ENCODE results near the gene CCDC141.
"Not testable (repeated sequence)": the region's sequence is repeated elsewhere in the genome, so short reads cannot be mapped to it uniquely, and the experiment has no call there.

The CCDC141 gene

DNA sequence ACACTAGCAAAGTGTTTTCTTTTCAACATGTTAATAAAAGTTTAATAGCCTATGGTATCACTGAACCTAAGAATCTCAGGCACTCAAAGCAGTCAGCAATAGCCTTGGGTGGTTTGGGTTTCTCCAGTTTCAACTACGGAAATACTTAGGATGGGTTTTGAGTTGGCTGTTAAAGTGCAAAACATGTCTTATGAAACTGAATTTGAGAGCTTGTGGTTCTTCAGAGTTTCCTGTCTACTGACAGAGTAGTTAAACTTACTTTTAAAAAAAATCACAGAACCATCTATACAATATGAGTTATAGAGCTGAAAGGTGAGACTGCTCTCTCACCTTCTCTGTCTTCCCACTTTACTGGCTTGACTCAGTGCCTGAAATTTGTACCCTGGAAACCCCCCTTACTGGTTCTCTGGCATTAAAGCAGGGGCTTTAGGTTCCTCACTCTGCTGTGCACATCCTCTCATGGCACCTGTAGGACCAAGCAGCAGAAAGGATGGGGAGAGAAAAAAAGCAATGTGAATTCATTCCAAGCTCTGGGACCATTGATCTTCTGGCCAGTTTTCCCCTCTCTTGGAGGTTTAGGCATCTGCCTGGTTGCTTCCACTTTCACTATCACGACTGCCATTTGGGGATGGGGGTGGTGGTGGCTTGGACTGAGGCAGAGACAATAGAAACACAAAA lies 18.1 kb downstream of the CCDC141 start:
- no peak for FAIRE-seq

DNA sequence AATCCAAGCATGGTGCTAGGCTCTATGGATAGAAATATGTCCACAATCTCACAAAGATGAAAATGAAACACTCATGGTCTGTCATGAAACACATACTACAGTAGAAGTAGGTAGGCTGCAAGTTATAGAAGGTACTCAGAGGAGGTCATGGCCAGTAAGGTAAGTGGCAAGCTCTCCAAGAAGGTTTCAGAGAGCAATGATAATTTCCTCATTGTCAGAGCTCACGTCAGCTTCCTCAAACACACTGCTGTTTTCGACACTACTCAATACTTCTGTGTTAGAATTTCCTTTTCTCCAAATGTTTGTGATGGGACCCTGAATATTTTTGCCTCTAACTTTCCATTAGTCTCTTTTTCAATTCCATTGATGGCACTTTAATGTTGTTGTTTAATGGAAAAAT lies 25.5 kb downstream of the CCDC141 start:
- FAIRE-seq: no peak

DNA sequence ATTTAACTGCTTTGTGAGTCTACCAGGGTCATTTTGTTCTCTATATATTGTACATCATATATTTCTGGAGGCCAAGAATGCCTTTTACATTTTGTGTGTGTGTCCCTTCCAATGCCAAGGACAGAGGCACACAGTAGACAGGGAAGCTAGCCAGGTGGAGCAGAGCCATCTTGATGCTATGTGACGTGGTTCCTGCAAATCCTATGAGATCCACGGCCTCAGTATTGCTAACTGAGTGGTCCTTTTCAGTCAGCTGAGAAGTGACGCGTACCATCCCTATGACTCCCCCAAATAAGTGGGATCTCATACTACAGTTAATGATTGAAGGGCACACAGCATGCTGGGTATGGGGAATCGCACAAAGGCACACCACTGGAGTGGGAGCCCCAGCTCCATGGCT lies 27.3 kb downstream of the CCDC141 start:
- FAIRE-seq: no peak

DNA sequence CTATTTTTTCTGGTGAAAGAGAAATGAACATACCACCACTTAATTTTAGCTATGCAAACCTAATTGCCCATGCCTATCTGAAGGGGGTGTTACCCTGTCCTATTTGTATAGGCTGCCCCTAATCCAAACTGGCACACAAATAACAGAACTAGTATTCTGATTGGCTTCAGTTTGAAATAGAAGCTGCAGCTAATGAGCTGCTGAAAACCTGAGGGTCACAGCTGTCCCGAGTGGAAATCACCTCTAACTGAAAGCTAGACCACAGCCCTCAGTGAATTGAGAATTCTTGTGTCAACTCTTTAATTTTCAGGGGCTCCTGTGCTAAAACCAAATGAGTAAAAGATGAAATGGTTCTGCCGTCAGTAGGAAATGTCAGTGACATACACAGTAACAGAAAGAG lies 28.7 kb downstream of the CCDC141 start:
- no peak for FAIRE-seq

DNA sequence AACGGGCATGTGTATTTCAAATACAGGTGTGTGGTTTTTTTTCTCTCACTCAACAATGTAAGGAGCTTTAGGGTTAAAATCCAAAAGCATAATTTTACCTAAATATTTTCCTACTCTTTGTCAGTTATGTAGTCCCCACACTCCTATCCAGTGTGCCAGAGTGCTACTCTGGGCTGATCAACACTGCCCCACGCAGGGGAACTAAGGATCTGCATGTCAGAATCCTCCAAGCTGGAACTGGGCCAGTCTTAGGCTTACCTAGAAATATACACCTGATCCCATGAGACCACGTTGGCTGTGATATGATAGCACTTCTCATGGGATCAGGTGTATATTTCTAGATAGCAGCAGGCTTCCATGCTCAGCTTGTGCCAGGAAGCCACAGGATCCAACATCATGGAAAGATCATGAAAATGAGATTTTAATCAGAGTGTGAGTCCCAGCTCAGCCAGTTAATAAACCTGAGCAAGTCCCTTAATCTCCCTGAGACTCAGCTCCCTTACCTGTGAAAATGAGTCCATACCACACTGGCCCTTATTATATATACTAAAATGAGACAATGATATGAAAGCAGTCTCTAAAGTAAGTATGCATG lies 29.7 kb downstream of the CCDC141 start:
- FAIRE-seq: no peak

DNA sequence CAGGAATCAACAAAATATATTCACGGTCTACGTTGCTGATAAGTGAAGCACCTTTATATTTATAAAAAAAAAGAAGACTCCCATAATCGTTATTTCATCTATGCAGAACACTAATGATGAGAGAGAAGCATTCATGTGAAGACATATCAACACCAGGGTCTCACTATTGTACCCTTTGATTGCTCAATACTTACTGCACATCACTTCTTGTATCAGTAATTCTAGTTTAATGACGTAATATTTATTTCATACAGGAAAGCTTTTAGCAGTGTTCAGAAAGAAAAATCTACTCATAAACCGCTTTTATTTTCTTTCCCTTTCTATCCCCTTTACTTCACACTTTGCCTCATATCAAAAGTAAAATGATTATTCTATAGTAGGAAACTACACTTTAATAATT lies 30.7 kb downstream of the CCDC141 start:
- no peak for FAIRE-seq

DNA sequence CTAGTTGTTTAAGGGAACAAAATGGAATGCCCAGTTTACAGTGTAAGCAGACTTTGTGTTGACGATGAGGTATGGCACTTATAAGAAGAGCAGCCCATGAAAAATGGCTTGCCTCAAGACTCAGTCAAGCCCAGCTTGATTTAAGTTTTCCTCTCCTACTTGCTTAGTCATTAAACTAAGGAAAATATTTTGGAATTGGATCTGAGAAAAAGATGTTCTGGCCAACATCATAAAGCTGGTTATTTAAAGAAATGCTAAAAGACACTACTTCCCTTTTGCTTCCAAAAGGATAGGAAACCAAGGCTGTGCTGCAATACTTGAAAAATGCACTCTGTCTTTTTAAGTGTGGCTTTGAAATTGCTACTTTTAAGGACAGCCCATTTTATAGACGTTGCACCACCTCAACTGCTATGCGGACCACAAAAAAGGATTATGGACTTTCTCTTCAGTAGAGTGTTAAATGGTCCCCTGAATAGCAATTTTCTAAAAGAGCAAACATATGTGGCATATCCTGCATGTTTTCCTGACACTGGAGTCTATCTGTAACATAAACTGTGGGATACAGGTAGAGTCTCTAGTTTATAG lies 32.1 kb downstream of the CCDC141 start:
- FAIRE-seq: no peak

DNA sequence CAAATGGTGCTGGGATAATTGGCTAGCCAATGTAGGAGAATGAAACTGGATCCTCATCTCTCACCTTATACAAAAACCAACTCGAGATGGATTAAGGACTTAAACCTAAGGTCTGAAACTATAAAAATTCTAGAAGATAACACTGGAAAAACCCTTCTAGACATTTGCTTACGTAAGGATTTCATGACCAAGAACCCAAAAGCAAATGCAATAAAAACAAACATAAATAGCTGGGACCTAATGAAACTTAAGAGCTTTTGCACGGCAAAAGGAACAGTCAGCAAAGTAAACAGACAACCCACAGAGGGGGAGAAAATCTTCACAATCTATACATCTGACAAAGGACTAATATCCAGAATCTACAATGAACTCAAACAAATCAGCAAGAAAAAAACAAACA lies 35.7 kb downstream of the CCDC141 start:
- FAIRE-seq: not testable (repeated sequence)

DNA sequence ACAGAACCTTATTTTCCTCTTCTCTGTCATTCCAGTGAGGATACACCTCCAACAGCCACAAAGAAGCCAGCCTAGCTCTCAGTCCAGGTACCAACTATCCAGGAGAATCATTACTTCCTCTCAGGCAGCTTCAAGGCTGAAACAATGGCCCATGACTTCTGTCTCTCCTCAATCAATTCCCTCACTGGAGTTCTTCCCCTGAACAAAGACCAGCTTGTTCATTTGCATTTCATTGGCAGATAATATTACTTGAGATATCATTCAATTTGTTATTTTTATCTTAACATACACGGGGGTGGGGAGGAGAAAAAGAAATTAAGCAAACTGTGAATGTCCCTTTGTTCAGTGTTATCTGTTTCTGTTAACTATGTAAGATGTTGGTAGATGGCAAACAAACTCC lies 44.0 kb downstream of the CCDC141 start:
- FAIRE-seq: no peak

DNA sequence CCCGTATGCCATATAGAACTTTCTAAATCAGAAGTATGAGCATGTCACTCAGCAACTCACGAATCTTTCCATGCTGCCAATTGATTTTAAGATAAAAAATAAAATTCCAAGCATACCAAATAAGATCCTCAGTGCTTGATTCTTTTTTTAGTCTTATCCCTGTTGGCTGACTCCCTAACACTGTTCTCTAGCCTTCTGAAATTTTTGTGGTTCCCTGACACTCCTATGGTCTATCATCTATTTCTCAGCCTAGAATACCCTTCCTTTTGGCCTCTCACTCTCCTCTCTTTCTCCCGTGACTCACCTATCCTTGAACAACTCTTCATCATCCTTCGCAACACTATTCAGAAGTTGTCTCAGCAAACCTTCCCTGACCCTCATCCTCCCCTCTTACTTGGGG lies 50.5 kb downstream of the CCDC141 start:
- no peak for FAIRE-seq

DNA sequence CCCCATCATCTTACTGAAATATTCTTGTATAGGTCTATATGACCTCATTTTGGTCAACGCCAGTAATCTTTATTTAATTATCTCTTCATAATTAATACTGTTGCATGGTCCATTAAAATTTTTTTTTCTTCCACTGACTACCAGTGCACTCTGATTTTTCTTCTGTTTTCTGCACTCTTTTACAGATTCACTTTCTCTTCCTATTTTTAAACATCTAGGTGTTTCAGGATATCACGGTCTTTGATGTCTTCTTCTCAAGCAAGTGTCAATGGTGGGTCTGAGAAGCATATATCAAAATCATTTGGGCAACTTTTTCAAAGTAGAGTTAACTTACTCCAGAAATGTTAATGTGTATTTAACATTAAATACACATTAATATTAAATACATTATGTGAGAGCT lies 51.4 kb downstream of the CCDC141 start:
- FAIRE-seq: no peak

DNA sequence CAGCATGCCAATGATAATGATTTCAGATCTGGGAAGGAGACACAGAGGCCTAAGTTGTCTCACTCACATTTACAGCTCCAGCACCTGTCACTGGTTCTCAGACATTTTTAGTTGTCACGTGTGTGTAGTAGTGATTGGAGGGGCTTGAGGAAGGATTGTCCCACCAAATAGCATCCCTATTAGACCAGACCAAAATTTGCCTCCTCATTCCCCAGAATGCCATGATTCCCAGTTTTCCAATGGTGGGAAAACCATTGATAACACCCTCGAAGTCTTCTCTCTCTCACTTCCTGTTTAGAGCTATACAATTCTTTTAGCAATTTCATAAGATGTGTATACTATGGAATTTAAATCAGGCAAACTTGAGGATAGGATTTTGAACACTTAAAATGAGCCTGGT lies 52.5 kb downstream of the CCDC141 start:
- FAIRE-seq: no peak

DNA sequence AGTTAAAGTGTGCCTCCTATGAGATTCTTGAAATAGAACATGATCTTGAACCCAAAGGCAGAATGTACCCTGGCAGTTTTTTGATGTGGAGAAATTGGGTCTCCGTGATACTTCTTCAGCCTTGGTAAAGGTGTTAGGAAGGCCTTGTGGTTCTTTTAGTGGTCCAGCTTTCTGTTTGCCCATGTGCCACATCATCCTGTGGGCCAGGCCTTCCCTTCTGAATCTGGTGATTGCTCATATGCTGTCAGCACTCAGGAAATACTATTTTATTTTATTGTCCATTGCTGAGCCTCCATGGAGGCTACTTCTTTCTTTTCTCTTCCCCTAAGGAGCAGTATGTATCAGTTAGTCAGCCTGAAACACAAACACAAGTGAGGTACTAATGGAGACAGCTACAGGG lies 52.9 kb downstream of the CCDC141 start:
- no peak for FAIRE-seq

DNA sequence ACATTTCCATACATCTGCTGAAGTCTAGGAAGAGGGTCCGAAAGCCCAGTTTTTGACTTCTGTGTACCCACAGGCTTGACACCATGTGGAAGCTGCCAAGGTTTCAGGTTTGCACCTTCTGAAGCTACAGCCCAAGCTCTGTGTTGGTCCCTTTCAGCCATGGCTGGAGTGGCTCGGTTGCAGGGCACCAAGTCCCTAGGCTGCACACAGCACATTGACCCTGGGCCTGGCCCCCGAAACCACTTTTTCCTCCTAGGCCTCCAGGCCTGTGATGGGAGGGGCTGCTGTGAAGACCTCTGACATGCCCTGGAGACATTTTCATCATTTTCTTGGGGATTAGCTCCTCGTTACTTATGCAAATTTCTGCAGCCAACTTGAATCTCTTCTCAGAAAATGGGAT lies 55.7 kb downstream of the CCDC141 start:
- FAIRE-seq: no peak

DNA sequence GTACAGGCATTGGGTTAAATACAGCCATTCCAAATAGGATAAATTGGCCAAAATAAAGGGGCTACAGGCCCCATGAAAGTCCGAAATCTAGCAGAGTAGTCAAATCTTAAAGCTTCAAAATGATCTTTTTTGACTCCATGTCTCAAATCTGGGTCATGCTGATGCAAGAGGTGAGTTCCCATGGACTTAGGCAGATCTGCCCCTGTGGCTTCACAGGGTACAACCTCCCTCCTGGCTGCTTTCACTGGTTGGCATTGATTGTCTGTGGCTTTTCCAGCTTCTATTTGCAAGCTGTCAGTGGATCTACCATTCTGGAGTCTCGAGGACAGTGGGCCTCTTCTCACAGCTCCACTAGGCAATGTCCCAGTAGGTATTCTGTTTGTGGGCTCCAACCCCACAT lies 56.1 kb downstream of the CCDC141 start:
- FAIRE-seq: no peak

DNA sequence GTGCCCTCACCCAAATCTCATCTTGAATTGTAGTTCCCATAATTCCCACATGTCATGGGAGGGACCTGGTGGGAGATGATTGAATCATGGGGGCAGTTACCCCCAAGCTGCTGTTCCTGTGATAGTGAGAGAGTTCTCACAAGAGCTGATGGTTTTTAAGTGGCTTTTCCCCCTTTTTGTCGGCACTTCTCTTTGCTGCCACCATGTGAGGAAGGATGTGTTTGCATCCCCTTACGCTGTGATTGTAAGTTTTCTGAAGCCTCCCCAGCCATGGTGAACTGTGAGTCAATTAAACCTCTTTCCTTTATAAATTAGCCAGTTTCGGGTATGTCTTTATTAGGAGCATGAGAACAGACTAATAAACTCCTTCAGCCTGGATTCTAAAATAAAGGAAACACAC lies 57.2 kb downstream of the CCDC141 start:
- not testable (repeated sequence) for FAIRE-seq

DNA sequence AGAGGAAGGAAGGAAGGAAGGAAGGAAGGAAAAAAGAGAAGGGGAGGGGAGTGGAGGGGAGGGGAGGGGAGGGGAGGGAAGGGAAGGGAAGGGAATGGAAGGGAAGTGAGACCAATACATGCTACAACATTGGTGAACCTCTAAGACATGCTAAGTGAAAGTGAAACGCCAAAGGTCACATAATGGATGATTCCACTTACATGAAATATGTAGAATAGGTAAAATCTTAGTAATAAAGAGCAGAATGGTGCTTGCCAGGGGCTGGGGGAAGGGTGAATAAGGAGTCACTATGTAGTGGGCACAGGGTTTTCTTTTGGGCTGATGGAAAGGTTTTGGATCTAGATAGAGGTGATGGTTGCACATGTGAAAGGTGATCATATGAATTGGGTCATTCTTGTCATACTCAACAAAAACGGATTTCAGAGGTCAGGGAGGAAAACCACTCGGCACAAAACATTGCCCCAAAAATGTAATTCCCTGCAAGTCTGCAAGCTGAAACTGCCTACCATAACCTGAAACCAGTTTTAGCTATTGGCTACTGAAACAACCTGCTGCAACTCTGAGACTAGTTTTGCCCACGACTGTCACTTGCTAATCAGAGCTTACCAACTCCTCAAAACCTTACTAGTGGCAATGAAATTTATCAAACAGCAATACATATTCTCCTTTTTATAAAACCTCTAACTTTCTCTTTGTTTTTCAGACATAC lies 59.2 kb downstream of the CCDC141 start:
- FAIRE-seq: no peak

DNA sequence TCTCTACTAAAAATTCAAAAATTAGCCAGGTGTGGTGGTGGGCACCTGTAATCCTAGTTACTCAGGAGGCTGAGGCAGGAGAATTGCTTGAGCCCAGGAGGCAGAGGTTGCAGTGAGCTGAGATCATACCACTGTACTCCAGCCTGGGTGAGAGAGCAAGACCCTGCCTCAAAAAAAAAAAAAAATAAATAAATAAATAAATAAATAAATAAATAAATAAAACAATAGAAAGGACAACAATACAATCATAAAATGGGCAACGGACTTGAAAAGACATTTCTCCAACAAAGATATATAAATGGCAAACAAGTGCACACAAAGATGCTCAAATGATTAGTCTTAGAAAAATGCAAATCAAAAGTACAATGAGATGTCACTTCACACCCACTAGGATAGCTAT lies 60.5 kb downstream of the CCDC141 start:
- FAIRE-seq: not testable (repeated sequence)

DNA sequence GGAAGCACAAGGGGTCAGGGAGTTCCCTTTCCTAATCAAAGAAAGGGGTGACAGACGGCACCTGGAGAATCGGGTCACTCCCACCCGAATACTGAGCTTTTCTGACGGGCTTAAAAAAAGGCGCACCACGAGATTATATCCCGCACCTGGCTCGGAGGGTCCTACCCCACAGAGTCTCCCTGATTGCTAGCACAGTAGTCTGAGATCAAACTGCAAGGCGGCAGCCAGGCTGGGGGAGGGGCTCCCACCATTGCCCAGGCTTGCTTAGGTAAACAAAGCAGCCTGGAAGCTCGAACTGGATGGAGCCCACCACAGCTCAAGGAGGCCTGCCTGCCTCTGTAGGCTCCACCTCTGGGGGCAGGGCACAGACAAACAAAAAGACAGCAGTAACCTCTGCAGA lies 67.3 kb downstream of the CCDC141 start:
- FAIRE-seq: not testable (repeated sequence)

DNA sequence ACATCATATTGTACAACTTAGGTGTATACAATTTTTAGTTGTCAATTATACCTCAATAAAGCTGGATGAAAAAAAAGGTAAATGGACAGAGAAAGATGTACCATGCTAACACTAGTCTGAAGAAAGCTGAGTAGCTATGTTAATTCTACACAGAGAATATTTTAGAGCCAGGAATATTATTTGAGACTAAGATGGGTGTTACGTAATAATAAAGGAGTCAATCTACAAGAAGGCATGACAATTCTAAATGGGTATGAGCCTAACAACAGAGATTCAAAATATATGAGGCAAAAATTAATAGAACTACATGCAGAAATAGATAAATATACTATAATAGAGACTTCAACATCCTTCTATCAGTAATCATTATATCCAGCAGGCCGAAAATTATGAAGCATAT lies 69.1 kb downstream of the CCDC141 start:
- no peak for FAIRE-seq

DNA sequence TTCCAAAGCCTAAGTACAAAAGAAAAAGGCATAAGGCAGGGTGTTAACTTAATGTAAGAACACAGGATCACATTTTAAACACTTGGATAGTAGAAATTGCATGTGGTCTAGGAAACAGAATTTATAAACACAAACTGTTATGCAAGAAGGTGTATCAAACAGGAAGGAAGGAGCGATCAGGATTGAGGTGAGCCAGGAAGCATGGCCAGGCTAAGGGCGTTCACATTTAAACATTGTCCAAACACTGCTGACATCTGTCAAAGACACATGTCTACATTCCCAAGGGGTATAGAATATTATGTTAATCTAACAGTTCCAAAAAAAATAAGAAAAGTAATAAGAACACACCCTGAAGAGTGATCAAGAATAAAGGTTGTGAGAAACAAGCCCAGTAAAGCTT lies 71.3 kb downstream of the CCDC141 start:
- FAIRE-seq: no peak

DNA sequence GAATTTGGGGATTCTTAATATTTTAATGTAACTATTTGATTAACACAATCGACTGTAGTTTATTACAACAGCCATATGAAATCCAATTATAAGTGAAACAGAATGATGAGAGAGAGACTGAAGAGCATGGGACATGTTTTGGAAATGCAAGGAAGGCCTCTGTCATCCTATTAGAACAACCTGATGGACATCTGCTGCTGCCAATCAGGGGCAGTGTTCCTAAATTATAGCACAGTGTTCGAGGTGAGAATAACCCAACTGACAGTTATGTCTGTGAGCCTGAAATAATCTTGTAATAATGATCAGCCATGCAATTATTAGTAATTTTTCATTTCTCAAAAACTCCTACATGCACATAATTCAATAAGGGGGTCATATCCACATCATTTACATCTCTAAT lies 73.6 kb downstream of the CCDC141 start:
- FAIRE-seq: no peak

DNA sequence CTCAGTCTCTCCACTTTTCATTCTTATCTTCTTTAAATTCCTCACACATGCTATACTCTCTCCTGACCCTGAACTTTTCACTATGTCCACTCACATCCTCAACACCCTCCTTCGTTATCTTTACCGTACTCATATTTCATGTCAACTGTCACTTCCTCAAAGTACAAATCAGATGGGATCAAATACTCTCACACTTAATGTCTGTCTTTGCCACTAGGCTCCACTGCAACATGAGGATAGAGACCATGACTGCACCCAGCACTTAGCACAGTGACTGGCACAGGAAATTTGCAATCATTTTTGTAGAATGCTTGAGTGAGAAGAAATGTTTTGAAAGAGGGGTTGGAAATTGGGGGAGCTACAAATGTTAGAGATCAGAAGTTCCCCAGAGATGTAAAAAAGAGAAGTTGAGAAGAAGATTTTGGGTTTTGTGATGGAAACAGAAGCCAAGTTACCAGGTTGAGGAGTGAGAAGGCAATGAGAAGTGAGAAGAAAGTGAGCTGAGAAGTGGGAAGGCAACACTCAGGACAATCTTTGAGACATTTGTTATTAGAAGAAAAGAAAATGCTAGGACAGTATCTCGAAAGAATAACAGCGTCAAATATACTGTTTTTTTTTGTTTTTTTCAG lies 87.0 kb downstream of the CCDC141 start:
- FAIRE-seq: no peak

DNA sequence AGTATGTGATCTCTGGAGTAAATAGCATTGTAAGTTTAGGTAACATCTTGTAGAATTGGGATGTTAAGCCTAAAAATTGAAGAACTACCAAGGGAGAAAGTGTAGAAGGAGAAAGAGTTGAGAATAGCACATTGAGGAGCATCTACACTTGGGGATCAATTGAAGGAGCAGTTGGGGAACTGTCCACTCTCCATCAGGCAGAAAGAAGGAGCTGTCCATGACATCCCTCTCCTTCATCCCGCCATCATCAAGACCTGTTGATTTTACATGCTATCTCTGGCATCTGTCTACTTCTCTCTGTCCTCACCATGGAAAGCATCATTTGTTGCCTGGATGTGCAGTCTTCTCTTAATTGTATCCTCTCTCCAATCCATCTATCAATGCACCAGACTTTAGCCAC lies 87.8 kb downstream of the CCDC141 start:
- FAIRE-seq: no peak

Measured in G401.6 (cell line).